Dermis microvascular lymphatic vessel endothelial cell (primary cell): ENCODE data around the gene OLFM1. TPM values are rescaled to one million over a fixed set of nuclear protein-coding genes. Genes with fewer than 3 reads are reported as not detected.
A peak's percentile ranks its signal among the peaks of the same experiment; 100 is the strongest.
"Not testable (repeated sequence)": the region's sequence is repeated elsewhere in the genome, so short reads cannot be mapped to it uniquely, and the experiment has no call there.

Source experiments
- DNase-seq, 2 donors: peaks; one replicate each; pipeline versions ENCODE4 v3.0.0 to v3.0.0-alpha.2; 2010; ENCODE audit warnings: low read depth in 2 of 2
- total RNA-seq: library from RNA; depleted of rRNA; stranded (reverse); fragments of >200 nt; gene quantifications from 2 replicates; pipeline ENCODE4 v1.2.1, GENCODE V29; 2014

Gene OLFM1
- total RNA-seq, 1 donor from 2014 or later: 16.2 TPM

DNA sequence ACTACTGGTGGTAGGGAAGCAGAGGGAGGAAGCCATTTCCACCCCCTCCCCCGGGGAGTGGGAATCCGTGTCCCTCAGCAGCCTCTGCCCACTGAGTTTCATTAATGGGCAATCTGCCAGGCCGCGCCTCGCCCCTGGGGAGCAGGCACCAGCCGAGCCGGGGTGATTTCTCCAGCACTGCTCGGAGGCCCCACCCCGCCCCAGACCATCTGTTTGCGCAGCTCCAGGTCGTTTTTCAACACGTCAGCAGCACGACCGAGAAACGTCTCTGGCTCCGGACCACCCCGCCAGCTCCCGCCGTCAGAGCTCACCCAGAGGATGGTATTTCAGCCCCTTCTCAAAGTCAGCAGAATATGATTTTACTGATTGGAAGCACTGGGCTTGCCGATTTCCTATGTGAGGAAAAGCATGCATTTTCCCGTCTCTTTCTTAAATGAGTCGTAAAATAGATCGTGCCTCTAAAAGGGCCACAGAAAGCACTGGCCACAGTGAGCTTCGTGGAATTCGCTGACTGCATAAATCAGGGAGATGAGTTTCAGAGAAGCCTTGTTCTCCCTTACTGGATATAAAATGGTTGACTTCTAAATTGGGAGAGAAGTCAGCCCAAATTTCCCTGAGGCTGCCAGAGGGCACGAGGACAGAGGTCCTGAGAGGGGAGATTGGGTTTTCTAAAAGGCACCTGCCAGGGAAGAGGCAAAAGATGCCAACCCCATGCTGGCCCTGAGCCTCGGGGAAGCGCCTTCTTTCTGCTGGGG lies 47.0 kb downstream of the OLFM1 start:
- no peak for DNase-seq

DNA sequence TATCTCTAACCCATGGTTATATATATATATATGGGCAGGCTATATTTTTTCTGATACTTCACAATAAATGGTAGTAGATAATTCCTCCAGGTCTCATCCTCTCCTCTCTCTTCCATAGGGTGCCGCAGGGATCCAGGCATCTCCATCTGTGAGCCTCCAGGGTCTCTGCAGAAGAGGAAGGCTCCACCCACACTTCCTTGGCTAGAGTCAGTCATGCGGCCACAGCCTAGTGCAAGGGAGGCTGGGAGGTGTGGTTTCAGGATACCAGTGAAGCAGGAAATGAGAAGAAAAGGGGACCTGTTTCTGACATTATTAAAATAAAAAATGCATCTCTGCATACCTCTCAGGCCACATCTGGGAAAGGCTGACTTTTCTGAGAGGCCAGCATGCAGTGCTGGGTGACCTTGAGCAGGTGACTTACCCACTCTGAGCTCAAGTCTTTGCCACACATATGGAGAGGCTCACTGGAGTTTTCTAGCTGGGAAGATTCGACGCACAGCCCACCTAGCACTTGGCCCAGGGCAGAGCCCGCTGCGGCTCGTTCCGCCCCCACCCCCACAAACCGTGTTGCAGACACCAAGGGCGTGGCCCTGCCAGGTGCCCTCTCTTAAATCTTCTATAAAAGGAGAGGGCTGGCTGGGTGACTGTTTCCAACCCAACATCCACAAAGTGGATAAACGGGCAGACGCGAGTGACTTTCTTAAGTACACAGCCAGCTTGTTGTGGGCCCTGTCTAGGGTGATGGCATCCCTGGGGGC lies 47.9 kb downstream of the OLFM1 start:
- DNase-seq: no peak

DNA sequence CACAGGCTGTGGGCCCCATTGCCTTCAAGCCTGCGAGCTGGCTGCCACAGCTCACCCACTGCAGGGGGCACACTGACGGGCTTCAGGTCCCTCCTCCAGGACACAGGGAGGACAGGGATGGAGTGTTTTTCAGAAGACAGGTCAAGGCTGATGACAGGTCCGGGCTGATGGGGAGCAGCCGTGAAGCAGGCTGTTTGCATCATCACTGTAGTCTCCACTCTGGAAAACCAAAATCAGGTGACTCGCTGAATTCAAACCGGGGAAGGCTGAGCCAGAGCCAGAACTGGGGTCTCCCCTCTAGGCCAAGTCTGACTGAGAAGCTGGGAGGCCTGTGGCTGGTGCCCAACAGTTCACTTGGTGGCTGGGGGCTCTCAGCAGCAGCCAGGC lies 48.5 kb downstream of the OLFM1 start:
- no peak for DNase-seq

DNA sequence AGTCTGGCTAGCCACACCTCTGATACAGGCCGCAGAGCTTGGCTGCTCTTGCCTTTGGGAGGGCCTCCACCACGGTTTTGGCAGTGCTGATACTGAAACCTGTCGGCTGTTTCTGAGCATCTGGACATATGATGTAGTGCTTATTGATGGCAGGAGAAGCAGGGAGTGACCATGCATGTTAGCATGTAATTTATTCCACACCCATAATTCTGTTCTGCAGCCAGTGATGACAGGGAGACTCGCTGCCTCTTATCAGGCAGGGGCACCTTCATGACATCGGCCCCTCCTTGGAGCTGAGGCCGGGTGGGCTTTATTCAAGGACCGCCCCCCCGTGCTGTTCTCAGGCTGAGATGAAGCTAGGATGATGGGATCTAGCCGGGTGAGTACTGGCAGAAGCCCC lies 49.0 kb downstream of the OLFM1 start:
- DNase-seq: no peak

DNA sequence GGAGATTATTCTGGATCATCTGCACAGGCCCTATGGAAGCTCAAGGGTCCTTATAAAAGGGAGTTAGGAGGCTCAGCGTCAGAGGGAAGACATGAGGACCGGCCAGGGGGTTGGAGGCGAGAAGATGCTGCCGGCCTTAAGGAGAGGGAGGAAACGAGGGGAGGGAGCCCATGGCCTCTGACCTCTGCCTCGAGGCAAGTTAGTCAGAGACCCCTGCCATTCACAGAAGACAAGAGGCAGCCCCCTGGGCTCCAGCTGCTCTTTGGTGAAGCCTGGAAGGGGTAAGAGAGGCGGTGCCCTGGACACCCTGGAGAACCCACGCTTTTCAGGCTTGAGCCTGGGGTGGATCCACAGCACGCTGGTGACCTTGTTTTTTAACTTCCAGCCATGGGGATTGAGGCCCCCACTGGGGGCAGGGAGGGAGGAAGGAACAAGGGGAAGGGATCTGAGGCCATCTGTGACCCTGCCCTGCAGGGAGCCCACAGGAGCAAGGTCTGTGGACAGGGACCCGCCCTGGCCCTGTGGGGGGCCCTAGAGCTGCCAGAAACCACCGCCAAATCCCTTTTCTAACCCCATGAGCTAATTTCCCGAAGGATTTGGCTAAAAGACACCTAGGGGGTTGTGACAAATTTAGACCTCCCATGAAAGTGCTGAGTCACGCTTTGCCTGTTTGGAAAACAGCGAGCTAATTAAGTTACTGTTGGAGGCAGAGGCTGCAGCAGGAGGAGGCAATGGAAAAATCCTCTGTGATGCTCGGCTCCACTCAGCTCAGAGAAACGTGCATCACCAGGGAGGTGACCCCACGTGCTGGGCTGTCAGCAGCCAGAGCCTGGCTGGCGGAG lies 49.7 kb downstream of the OLFM1 start:
- peak in 1 of 2 donors; percentile 55 for DNase-seq

DNA sequence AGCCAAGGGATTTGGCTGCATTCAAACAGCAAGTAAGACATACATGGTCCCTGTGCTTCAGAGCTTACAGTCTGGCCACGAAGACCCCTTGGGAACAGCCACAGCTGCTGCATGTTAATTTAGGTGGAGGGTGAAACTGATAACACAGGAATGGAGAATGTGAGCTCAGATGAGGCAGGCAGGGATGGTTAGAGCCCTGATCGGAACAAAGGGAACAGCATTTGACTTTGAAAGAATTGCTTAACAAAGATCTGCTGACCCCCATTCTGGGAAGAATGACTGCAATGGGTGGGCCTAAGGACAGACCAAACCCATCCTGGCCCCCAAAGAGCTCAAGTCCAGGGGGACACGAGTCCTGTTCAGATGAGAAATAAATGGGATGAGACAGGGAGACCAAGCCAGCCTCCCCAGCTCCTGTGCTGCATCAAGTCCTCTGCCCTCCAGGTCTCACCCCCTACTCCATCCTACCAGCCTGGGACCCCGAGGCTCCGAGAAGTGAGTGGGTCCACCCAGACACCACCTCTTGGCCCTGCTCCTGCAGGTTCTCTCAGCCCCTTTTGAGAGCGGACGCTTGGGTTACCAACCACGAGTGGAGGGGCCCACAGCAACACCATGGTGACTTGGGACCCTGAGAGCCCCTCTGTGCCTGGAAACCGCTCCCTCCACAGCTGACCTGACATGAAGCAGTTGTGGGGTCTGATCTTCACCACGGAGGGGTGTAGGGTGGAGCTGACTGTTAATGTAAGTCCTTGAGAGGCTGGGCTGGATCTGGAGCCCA lies 50.8 kb downstream of the OLFM1 start:
- no peak for DNase-seq

DNA sequence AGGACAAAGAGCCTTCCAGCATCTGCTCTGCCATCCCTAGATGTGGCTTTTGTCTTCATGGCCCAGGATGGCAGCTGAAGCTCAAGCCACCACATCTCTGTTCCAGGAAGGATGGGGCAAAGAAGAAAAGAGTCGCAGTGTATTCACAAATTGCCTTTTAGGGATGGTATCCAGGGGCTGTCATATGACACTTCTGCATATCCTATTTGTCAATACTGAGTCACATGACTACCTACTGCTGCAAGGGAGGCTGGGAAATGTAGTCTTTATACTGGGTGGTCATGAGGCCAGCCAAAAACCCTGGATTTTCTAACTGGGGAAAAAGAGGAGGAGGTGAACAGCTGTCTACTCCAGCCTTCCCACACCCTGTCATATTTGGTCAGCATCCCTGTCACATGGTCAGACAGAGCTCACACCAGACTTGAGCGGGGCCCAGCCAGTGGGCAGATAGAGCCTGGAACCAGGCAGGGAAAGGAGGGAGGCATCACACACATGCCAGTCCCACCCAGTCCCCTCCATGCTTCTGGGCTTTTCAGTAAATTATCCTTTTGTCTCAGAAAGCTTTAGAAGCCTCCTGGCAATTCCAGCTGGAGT lies 52.0 kb downstream of the OLFM1 start:
- no peak for DNase-seq

DNA sequence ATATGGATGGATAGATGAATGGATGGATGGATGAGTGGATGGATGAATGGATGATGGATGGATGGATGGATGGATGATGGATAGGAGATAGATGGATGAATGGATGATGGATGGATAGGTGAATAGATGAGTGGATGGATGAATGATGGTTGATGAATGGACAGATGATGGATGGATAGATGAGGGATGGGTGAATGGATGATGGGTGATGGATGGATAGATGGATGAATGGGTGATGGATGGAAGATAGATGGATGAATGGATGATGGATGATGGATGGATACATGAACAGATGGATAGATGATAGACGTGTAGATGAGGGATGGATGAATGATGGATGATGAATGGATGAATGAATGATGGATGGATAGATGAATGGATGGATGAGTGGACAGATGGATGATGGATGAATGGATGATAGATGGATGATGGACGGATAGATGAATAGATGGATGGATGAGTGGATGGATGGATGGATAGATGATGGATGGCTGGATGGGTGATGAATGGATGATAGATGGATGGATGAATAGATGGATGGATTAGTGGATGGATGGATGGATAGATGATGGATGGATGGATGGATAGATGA lies 53.8 kb downstream of the OLFM1 start:
- no peak for DNase-seq

DNA sequence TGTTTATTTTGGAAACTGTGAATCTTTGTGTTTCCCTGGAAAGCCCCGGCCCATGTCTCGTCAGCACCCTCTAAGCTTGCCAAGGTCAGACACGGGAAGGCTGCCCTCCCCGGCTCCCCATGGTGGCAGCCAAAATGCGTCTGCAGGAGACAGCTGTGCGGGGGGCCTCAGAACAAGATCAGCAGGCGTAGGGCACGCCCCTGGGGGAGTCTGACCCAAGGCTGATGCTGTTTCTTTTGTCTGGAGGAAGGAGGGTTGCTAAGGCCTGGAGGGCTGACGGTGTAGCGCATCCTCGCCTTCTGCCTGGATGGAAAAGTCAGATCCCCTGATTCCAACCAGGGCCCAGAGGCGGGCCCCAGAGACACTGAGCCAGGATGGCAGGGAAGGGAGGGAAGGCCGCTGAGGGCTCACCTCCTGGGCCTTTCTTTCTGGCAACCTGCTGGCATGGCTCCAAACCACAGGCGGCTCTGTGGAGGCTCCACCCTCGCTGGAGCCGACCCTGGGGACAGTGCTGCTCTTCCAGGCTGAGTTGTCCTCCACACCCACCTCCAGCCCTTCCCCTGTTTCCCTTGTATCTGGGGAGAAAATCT lies 57.2 kb downstream of the OLFM1 start:
- DNase-seq: peak in 1 of 2 donors; percentile 60

DNA sequence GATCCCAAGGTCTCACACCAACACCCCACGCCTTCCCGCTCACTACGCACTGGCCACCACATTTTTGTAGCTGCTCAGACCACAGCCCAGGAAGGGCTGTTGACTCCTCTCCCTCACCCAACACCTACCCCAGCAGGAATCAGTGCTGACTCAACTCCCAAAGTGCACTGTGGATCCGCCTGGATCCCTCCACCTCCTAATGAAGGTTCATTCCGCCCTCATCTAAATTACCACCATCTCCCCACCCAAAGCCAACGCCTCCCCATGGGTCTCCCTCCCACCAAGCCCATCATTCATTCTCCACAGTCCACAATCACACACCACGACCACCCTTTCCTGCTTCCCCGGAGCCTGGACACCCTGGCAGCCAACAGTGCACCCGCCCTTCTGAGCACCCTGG lies 57.8 kb downstream of the OLFM1 start:
- no peak for DNase-seq

DNA sequence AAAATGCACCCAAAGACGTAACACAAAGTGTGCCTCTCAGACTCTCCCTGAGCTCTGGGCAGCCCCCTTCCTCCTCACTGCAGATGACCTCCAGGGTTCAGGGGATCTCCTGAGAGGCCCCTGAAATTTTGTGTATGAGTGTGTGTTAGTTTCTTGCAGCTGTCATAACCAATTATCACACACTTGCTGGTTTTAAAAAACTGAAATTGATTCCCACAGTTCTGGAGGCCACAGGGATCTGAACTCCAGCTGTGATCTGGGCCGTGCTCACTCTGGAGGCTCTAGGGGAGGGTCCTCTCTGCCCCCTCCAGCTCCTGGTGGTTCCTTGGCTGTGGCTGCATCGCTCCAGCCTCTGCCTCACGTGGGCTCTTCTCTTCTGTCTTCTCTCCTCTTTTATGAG lies 58.8 kb downstream of the OLFM1 start:
- DNase-seq: no peak

DNA sequence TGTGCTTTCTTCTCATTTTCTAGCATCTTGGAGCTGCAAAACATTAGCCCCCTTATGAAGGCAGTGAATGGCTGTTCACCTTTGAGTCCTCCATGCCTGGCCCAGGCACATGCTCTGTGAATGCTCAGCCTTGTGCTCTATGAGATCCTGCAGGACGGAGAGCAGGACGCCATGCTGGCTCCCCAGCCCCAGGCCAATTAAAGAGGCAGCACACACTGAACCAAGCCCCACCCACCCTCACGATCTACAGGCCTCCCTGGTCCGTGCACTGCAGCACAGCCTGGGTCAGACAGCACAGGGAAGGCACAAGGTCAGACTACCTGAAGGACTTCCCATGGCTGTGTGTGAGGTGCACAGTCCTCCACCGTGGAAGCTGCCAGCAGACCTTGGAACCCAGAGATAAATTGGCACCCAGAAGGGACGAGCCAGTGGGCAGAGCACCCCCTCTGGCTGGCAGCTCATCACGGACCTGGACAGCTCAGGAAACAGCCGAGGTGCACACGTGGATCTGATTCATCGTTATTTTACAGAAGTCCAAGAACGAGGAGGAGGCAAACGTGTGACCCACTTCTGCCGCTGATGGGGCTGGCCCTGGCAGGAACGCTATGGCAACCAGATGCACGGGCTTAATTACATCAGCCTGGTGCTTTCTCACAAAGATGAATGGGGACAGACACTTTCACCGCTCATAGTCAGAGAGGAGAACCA lies 59.5 kb downstream of the OLFM1 start:
- DNase-seq: no peak

DNA sequence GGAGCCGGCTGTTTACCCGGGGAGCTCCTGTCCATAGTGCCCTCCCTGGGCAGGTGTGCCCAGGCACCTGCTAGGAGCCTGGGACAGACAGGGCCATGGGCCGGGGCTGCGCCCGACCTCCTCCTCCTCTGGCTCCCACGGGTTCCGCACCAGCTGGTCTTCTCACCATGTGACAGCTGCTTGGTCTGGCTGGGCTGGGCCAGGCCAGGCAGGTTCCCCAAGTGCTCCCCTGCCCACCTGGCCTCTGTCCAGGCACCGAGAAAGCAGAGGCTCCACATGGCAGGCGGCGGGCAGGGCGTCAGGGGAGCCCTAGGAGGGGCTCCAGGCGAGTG lies 60.0 kb downstream of the OLFM1 start:
- DNase-seq: no peak

DNA sequence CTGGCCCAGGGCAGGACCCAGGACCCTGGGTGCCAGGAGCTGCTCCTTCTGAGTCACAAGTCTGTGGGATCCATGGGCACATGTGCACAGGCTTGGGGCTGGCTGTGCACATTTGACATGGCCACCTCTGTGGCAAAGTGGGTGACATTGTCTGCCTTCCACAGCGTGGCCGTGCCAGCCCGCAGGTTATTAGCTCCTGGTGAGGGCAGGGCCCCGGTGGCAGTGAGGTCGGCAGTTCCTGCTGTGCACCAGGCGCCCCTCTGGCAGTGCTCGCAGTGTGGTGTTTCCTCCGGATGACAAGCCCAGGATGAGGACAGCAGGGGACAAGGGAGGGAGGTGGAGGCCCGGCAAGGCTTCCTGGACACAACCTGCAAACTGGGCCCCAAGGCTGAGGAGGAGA lies 60.5 kb downstream of the OLFM1 start:
- no peak for DNase-seq

DNA sequence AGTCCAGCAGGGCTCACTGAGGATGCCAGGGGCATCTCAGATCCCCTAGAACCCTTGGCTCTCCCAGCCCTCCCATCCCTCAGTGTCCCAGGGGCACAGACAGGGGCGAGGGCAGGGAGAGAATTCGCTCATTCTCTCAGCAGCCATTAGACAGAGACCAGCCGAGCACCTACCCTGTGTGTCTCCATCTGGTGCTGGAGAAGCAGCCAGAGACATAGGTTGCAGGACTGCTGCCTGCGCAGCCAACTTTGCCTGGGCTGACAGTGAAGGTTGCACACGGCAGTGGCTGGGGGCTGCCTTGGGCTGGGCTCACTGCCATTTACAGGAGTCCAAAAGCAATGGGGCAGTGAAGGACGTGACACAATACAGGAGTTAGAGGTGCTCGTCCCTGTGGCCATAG lies 60.9 kb downstream of the OLFM1 start:
- DNase-seq: no peak

DNA sequence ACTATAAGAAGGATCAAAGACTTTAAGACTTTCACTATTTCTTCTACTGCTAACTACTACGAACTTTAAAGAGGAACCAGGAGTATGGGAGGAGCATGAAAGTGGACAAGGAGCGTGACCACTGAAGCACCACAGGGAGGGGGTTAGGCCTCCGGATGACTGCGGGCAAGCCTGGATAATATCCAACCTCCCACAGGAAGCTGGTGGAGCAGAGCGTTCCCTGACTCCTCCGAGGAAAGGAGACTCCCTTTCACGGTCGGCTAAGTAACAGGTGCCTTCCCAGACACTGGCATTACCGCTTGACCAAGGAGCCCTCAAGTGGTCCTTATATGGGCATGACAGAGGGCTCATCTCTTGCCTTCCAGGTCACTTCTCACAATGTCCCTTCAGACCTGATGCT lies 62.4 kb downstream of the OLFM1 start:
- not testable (repeated sequence) for DNase-seq

DNA sequence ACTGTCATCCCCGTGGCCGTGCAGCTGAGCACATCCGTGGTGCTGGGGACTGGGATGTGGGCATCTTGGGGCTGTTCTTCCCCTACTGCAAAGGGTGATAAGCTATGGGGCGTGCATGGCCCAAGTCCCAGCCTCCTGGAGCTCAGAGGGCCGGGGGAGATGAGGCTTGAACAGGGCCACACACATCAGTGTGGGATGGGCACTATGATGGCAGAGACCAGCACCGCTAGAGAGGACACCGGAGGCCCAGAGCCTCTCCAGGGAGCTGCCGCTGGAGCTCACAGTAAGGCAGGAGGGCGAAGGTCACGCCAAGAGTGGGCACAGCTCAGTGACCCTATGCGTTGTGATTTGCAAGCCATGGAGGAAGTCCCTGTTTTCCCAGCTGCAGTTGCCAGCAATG lies 63.5 kb downstream of the OLFM1 start:
- no peak for DNase-seq

DNA sequence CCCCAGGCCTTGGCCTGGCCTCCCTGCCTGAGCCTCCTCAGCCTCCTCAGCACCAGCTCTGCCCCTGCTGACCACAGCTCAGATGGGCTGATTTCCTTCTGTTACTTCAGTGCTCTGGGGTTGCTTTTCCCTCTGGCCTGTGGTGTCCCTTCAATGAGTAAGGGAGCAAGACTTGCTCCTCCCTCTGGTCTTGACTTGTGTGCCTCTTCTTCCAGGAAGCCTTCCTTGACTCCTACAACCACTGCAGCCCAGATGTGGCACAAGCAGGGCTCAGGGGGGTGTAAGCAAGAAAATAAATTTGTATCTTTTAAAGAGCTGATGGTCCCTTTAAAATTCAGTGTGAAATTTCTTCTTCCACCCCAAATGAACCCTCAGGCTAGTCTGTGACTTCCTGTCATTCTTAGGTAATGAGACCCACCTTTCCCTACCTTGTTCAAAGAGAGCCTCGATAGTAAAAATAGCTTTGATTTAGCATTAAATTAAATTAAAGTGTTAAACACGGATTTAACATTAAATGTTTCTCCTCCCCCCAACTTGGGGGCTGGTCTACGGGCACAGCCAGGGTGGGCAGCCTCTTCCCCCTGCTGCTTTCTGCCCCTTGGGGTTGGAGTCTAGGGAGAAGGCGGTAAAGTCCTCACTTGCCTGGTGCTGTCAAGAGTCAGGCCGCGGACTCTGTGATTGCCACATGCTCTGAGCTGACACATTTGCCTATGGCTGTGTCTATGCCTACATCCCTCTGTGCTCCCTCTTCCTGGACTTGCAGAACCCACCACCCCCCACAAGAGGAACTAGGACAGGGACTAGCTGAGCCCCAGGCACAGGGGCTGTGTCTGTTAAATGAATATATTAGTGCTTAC lies 64.5 kb downstream of the OLFM1 start:
- no peak for DNase-seq
